ENCODE results near the gene GTF3C2. TPM values are rescaled to one million over a fixed set of nuclear protein-coding genes. Genes with fewer than 3 reads are reported as not detected.

GTF3C2 gene
- total and polyA plus RNA-seq, 9 of the 15 experiments (the other 6 are each of a cell fraction or from before 2014, with no cell fraction given), result 35.5 to 96.8 (median 53.0) TPM

- 0 out of 4 replicates have a peak, but pooled peaks of 1 of the 2 experiments have one; percentile 38 for TF ChIP-seq KDM4B (IDR thresholded peaks at IDR 0.05; ENCODE audit: borderline replicate concordance in 2 of 2, low read depth in 1 of 2)
- TF ChIP-seq GTF2B (IDR thresholded peaks at IDR 0.05; ENCODE audit: extremely low read depth, insufficient read length), result no peak
- TF ChIP-seq ZNF449 (CRISPR knock-in tag; IDR thresholded peaks at IDR 0.05), result no peak
- TF ChIP-seq EP400 (IDR thresholded peaks at IDR 0.05), result peak; percentile 74
- TF ChIP-seq ZNF77 (CRISPR knock-in tag; IDR thresholded peaks at IDR 0.05), result no peak
- no peak for TF ChIP-seq SOX6 (IDR thresholded peaks at IDR 0.05)
- TF ChIP-seq ZNF184 (CRISPR knock-in tag; IDR thresholded peaks at IDR 0.05), result no peak
- TF ChIP-seq HSF4 (CRISPR knock-in tag; IDR thresholded peaks at IDR 0.05; ENCODE audit: borderline replicate concordance), result no peak
- no peak for TF ChIP-seq GABPB1 (CRISPR knock-in tag; IDR thresholded peaks at IDR 0.05)
- TF ChIP-seq CHD2 (IDR thresholded peaks at IDR 0.05; ENCODE audit: low read depth, low read length), result no peak
- TF ChIP-seq XRCC5 (IDR thresholded peaks at IDR 0.05; ENCODE audit: low read depth, low read length), result no peak
- TF ChIP-seq MTA1 (IDR thresholded peaks at IDR 0.05; ENCODE audit: borderline replicate concordance), result no peak; the same call in 1 of the 2 replicates
- no peak for TF ChIP-seq CHCHD3 (CRISPR knock-in tag; IDR thresholded peaks at IDR 0.05)
- peak; percentile 89 for TF ChIP-seq ZNF592 (IDR thresholded peaks at IDR 0.05)
- TF ChIP-seq, protein P1, sequence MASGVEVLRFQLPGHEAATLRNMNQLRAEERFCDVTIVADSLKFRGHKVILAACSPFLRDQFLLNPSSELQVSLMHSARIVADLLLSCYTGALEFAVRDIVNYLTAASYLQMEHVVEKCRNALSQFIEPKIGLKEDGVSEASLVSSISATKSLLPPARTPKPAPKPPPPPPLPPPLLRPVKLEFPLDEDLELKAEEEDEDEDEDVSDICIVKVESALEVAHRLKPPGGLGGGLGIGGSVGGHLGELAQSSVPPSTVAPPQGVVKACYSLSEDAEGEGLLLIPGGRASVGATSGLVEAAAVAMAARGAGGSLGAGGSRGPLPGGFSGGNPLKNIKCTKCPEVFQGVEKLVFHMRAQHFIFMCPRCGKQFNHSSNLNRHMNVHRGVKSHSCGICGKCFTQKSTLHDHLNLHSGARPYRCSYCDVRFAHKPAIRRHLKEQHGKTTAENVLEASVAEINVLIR (CRISPR knock-in tag; IDR thresholded peaks at IDR 0.05), result 0 out of 2 replicates have a peak, but pooled peaks have one; percentile 35
- TF ChIP-seq DEAF1 (CRISPR knock-in tag; IDR thresholded peaks at IDR 0.05), result no peak
- TF ChIP-seq SMAD4 (CRISPR knock-in tag; conservative IDR thresholded peaks at IDR 0.05), result no peak
- TF ChIP-seq CBFA2T2 (conservative IDR thresholded peaks at IDR 0.05), result no peak
- no peak for TF ChIP-seq WHSC1 (IDR thresholded peaks at IDR 0.05; ENCODE audit: low read length)
These were observed 14.5 kb upstream of the GTF3C2 start (continued) for GRCh38 chr2:27370816-27371620.
